Measurements from ENCODE around the gene RAB11FIP3. TPM values are rescaled to one million over a fixed set of nuclear protein-coding genes. Genes with fewer than 3 reads are reported as not detected.

RAB11FIP3 gene
- total and polyA plus RNA-seq, 2 of the 13 experiments (the other 11 are each of a cell fraction or from before 2014, with no cell fraction given): 34.3 to 57.6 TPM

DNA sequence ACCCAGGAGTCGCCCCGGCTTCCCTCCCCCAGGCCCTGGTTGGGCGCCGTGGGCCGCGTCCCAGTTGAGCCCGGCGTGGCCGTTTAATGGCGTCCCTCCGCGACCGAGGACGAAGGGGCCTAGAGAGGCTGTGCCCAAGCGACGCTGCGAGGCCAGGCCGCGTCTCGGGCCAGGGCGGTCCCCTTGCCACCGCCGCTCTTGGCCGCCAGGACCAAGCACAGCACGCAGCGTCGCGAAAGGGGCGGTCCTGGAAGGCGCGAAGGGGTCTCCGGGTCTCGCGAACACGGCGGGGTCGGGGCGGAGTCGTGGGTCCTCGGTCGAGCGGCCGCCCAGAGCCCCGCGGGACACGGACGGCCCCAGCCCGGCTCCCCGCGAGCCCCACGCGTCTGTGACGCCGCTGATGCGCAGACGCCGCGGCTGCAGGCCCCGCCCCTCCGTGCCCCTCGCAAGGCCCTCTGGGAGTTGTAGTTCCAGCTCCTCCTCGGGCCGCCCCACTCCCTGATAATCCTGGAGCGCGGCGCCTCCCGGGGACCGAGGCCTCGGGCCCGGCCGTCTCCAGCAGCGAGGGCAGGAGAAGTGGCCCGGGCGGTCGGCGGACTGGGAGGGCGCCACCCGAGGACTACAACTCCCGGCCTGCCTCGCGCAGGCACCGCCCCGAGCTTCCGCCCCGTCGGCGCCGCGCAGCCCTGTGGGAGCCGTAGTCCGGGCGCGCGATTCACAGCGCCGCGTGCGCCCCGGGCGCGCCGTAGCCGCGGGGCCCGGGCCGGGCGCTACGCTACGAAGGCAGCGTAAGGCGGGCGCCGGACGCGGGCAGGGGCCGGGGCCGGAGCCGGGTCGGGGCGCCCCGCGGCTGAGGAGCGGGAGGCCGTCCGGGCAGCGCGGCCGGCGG lies 101.8 kb downstream of the RAB11FIP3 start, which contains the start of gene CAPN15 (continued):
- TF ChIP-seq SP1 (IDR thresholded peaks at IDR 0.05): no peak
- peak; percentile 88 for TF ChIP-seq SP1 (CRISPR knock-in tag; IDR thresholded peaks at IDR 0.05)
- no peak for TF ChIP-seq SMARCE1 (IDR thresholded peaks at IDR 0.05; ENCODE audit: borderline replicate concordance)
- TF ChIP-seq ZNF260 (CRISPR knock-in tag; IDR thresholded peaks at IDR 0.05; ENCODE audit: borderline replicate concordance, low read depth): no peak
- TF ChIP-seq JUND (CRISPR knock-in tag; IDR thresholded peaks at IDR 0.05): no peak
- no peak for TF ChIP-seq ZC3H4 (CRISPR knock-in tag; IDR thresholded peaks at IDR 0.05; ENCODE audit: borderline replicate concordance)
- TF ChIP-seq NRL (CRISPR knock-in tag; IDR thresholded peaks at IDR 0.05; ENCODE audit: borderline replicate concordance): no peak
- no peak for TF ChIP-seq ZNF510 (CRISPR knock-in tag; IDR thresholded peaks at IDR 0.05; ENCODE audit: low read depth)
- TF ChIP-seq DR1 (CRISPR knock-in tag; IDR thresholded peaks at IDR 0.05): no peak
- no peak for TF ChIP-seq THRA (CRISPR knock-in tag; IDR thresholded peaks at IDR 0.05; ENCODE audit: borderline replicate concordance)
- TF ChIP-seq AKNA (CRISPR knock-in tag; IDR thresholded peaks at IDR 0.05; ENCODE audit: borderline replicate concordance): no peak; the same call in 1 of the 2 replicates
- no peak for TF ChIP-seq ZNF816 (CRISPR knock-in tag; IDR thresholded peaks at IDR 0.05; ENCODE audit: borderline replicate concordance)
- no peak; the same call in 1 of the 2 replicates for TF ChIP-seq NCOA1 (CRISPR knock-in tag; IDR thresholded peaks at IDR 0.05)
- TF ChIP-seq TAF15 (IDR thresholded peaks at IDR 0.05; ENCODE audit: low read depth, low read length, poor library complexity, severe bottlenecking): no peak
- TF ChIP-seq ATF5 (CRISPR knock-in tag; IDR thresholded peaks at IDR 0.05; ENCODE audit: low read depth): 0 out of 2 replicates have a peak, but pooled peaks have one; percentile 35
- TF ChIP-seq RAD51 (IDR thresholded peaks at IDR 0.05; ENCODE audit: borderline replicate concordance): no peak
- no peak; the same call in 1 of the 2 replicates for TF ChIP-seq ZSCAN21 (CRISPR knock-in tag; IDR thresholded peaks at IDR 0.05; ENCODE audit: borderline replicate concordance)
- no peak for TF ChIP-seq GRHL1 (CRISPR knock-in tag; conservative IDR thresholded peaks at IDR 0.05)
- TF ChIP-seq ETV5 (CRISPR knock-in tag; IDR thresholded peaks at IDR 0.05; ENCODE audit: borderline replicate concordance): peak; percentile 64
- TF ChIP-seq ZNF431 (CRISPR knock-in tag; IDR thresholded peaks at IDR 0.05; ENCODE audit: borderline replicate concordance, low read depth): no peak
